ENCODE data around the gene GSK3B.
A peak's percentile ranks its signal among the peaks of the same experiment; 100 is the strongest.

DNA sequence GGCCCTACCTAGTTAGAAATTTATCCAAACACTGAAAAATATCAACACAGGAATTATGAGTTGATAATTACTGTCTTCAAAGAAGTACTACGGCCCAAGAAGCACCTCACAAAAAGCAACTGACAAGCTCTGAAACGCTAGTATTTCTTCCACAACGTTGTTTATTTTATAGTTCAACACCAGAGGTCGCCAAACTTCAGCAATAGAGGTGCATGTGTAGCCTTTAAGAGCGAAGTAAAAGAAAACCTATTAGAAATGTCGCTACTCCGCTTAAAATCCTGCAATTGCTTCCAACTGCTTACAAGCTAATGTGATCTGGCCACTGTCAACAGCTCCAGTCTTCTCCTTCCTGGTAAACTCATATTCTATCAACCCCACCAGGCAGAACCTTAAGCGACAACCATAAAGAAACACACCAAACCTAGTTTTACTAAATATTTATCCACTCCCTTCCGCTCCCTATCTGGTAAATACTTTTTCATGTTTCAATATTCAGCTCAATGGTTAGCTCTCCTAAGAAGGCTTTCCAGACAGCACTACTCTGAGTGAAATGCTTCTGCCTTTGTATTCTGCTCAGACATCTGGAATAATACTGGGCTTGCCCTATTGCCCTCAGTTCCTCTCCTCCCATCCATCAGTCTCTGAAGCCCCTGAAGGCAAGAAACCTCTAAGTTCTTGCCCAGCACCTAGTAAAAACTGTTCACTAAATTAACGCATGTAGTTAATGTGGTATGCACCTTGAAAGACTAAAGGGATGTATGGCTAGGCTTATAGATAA lies 202.1 kb downstream of the GSK3B start:
- TF ChIP-seq CTCF (conservative IDR thresholded peaks at IDR 0.05 in 1 of 2, IDR thresholded peaks at IDR 0.05 in 1 of 2; ENCODE audit: extremely low read depth in 1 of 2, insufficient read depth in 1 of 2, low read depth in 1 of 2, low read length in 2 of 2) (peak; percentile 65 to 67), EZH2 (IDR thresholded peaks at IDR 0.05; ENCODE audit: borderline replicate concordance, low read length) (no peak)

Measured in mammary epithelial cell (primary cell).